ENCODE measurements around the gene TRIM47. TPM values are rescaled to one million over a fixed set of nuclear protein-coding genes. Genes with fewer than 3 reads are reported as not detected.

The TRIM47 gene, protein sequence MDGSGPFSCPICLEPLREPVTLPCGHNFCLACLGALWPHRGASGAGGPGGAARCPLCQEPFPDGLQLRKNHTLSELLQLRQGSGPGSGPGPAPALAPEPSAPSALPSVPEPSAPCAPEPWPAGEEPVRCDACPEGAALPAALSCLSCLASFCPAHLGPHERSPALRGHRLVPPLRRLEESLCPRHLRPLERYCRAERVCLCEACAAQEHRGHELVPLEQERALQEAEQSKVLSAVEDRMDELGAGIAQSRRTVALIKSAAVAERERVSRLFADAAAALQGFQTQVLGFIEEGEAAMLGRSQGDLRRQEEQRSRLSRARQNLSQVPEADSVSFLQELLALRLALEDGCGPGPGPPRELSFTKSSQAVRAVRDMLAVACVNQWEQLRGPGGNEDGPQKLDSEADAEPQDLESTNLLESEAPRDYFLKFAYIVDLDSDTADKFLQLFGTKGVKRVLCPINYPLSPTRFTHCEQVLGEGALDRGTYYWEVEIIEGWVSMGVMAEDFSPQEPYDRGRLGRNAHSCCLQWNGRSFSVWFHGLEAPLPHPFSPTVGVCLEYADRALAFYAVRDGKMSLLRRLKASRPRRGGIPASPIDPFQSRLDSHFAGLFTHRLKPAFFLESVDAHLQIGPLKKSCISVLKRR
- 10 to 100 TPM in 4 of 5 donors, 1 to 10 TPM in 1; 3.5 to 40.4 (median 11.9) TPM for total RNA-seq
- polyA plus RNA-seq = 10 to 100 TPM; 24.2 to 34.7 (median 28.4) TPM
- long read RNA-seq, donor 1, transcript TRIM47-201 (6 exons, 2,266 nt) = major isoform, 7 of 7 reads
- long read RNA-seq, donor 1, partial matches to known transcripts = 0 of 7 reads
- long read RNA-seq, donor 1, other reads (novel, unspliced or antisense) = 0 of 7 reads
- long read RNA-seq, donor 2, partial matches to known transcripts = 0 of 3 reads
- long read RNA-seq, donor 2, other reads (novel, unspliced or antisense) = 0 of 3 reads
- long read RNA-seq, donor 3, partial matches to known transcripts = 0 of 1 reads
- long read RNA-seq, donor 3, other reads (novel, unspliced or antisense) = 0 of 1 reads
- long read RNA-seq, donor 4 = 0 reads
- long read RNA-seq, donor 5, transcript TRIM47-201 (6 exons, 2,266 nt) = major isoform, 6 of 7 reads
- long read RNA-seq, donor 5, partial matches to known transcripts = 0 of 7 reads
- long read RNA-seq, donor 5, other reads (novel, unspliced or antisense) = 0 of 7 reads
- long read RNA-seq, donor 6, transcript TRIM47-201 (6 exons, 2,266 nt) = major isoform, 5 of 7 reads
- long read RNA-seq, donor 6, partial matches to known transcripts = 0 of 7 reads
- long read RNA-seq, donor 6, other reads (novel, unspliced or antisense) = 0 of 7 reads
- long read RNA-seq, donor 7, transcript TRIM47-201 (6 exons, 2,266 nt) = major isoform, 10 of 10 reads
- long read RNA-seq, donor 7, partial matches to known transcripts = 0 of 10 reads
- long read RNA-seq, donor 7, other reads (novel, unspliced or antisense) = 0 of 10 reads
- long read RNA-seq, donor 8 = 0 reads
- long read RNA-seq, donor 9 = 0 reads
- long read RNA-seq, donor 10, partial matches to known transcripts = 0 of 3 reads
- long read RNA-seq, donor 10, other reads (novel, unspliced or antisense) = 0 of 3 reads

DNA sequence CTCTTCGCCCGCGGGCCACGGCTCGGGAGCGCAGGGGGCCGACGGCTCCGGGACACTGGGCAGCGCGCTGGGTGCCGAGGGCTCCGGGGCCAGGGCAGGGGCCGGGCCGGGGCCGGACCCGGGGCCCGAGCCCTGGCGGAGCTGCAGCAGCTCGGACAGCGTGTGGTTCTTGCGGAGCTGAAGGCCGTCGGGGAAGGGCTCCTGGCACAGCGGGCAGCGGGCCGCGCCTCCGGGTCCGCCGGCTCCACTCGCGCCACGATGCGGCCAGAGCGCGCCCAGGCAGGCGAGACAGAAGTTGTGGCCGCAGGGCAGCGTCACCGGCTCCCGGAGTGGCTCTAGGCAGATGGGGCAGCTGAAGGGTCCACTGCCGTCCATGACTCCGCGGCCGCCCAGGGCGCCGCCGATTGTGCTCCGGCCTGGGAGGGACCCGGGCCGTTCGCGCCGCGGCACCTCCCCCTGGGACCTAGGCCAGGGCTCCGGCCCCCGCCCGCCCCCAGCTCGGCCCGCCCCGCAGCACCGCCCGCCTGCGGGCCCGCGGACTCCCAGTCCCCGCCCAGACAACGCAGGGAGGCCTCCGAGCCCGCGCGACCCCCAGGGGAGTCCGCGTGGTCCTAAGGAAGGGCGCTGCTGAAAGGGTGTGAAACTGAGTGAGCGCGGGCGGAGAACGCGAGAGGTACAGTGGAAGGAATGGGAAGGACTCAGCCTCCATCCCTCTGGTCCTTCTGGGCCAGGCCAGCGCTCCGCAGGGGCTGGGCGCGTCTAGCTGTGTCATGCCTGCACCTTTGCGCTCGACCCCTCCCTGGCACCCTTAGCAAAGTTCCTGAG is at the start of gene TRIM47:
TRIM47 (minus strand) TSS at position 408 of the 825 bp plus-strand sequence; CDS start at position 375, 33 bp downstream.
- Histone ChIP-seq H3K27me3 (peaks cover 0 to 14% (median 0%) of the 10 kb centered on the region in 3 donors), H3K9me3 (no peaks in the 10 kb centered on the region), H3K4me3 (peak within 1 kb of the TSS; percentile 59 to 71 (median 70)), H3K36me3 (peaks cover 8 to 23% (median 18%) of the 10 kb centered on the region in 4 donors), H3K4me1 (peaks cover 34 to 60% (median 54%) of the 10 kb centered on the region in 4 donors), H3K27ac (peak within 1 kb of the TSS; percentile 91 to 96 (median 93))
- TF ChIP-seq EP300 (IDR thresholded peaks at IDR 0.05) (no peak), POLR2A (IDR thresholded peaks at IDR 0.05) (no peak), POLR2AphosphoS5 (IDR thresholded peaks at IDR 0.05) (peak; percentile 37 to 87 (median 80)), CTCF (IDR thresholded peaks at IDR 0.05) (no peak)
- peak; percentile 68 to 91 for DNase-seq
- WGBS, 5 donors = 0 to 5% (median 1%) methylated on average over 9 to 87 of the region's 87 CpGs
- intact Hi-C loops (cut with DNase I; ENCODE audit: low total_unique reads) = no loop called here

DNA sequence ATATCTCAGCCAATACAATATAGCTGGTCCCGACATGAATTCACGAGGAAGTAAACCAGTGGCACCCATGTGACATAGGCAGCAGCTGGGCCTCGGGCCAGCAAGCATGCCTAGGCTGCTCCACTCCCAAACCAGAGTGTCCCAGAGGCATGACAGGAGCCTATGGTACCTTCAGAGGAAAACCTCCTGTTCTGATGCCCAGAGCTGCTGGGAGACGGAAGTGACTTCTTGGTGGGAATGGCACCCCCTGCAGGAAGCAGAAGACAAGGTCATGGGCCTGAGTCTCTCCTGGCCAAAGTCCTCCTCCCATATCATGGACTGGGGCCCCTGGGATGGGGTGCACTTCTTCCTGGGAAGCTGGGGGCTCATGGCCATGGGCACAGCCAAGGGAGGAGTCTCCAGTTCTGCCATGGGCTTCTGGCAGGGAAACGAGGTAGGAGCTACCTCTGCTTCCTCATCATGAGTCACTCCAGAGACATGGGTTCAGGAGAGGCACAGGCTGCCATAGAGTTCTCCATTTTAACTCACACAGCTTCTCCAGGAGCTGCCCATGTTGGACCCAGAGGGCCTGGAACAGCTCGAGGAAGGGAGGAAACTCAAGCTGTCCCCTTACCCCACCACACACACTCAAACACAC is 49.0 kb upstream of the TRIM47 start:
- peak; percentile 54 to 60 for DNase-seq
- intact Hi-C loops (cut with DNase I; ENCODE audit: low total_unique reads) = no loop called here
- TF ChIP-seq POLR2A (IDR thresholded peaks at IDR 0.05) (no peak), CTCF (IDR thresholded peaks at IDR 0.05) (peak in 1 of 7 experiments; percentile 42)
- no peaks in the 10 kb centered on the region for H3K27me3 ChIP-seq
- no peak overlapping the region for H3K27ac ChIP-seq
- H3K4me1 ChIP-seq = no peaks in the 10 kb centered on the region
- H3K36me3 ChIP-seq = peaks cover 5 to 41% (median 27%) of the 10 kb centered on the region in 4 donors
- 46 to 58% (median 51%) methylated on average over 5 to 6 of the region's 6 CpGs for WGBS, 5 donors
- H3K9me3 ChIP-seq = no peaks in the 10 kb centered on the region
- H3K4me3 ChIP-seq = no peak overlapping the region

- 88 to 99% (median 92%) methylated on average over 4 of the region's 4 CpGs for WGBS, 5 donors
- H3K4me1 ChIP-seq = no peaks in the 10 kb centered on the region
These were observed 48.1 kb upstream of the TRIM47 start for GRCh38 chr17:75926456-75926855.

More at GRCh38 chr17:75926456-75926855, 48.1 kb upstream of the TRIM47 start:
- DNase-seq = no peak
- H3K4me3 ChIP-seq = no peak overlapping the region
- intact Hi-C loops (cut with DNase I; ENCODE audit: low total_unique reads) = no loop called here
- H3K9me3 ChIP-seq = no peaks in the 10 kb centered on the region
- H3K36me3 ChIP-seq = peaks cover 5 to 43% (median 28%) of the 10 kb centered on the region in 4 donors
- no peaks in the 10 kb centered on the region for H3K27me3 ChIP-seq
- no peak overlapping the region for H3K27ac ChIP-seq
- TF ChIP-seq CTCF (IDR thresholded peaks at IDR 0.05) (no peak), EP300 (IDR thresholded peaks at IDR 0.05) (no peak), POLR2A (IDR thresholded peaks at IDR 0.05) (no peak), POLR2AphosphoS5 (IDR thresholded peaks at IDR 0.05) (no peak)

Data from stomach (tissue), 19 donors.